ENCODE measurements around the gene ACSM2B.
"Not testable (repeated sequence)": the region's sequence is repeated elsewhere in the genome, so short reads cannot be mapped to it uniquely, and the experiment has no call there.

Gene ACSM2B

GRCh38 chr16:20586716-20587115 lies 10.5 kb upstream of the ACSM2B start:
- not testable (repeated sequence) for H4K20me1 ChIP-seq (ENCODE audit: insufficient read depth, low read length); H3K36me3 ChIP-seq (replicated peaks; ENCODE audit: low read depth, low read length); H3K27me3 ChIP-seq (ENCODE audit: low read depth, low read length); H3K27ac ChIP-seq (ENCODE audit: low read length); H3K9ac ChIP-seq (ENCODE audit: low read length); H3K79me2 ChIP-seq (ENCODE audit: low read length); H3K4me2 ChIP-seq (ENCODE audit: low read length); H2AFZ ChIP-seq (ENCODE audit: low read depth, low read length); H3K4me3 ChIP-seq (ENCODE audit: low read length); H3K9me3 ChIP-seq (ENCODE audit: insufficient read depth, low read length); H3K4me1 ChIP-seq (ENCODE audit: low read length)

- not testable (repeated sequence) for H3K4me3 ChIP-seq (ENCODE audit: low read length); H3K27ac ChIP-seq (ENCODE audit: low read length); H3K27me3 ChIP-seq (ENCODE audit: low read depth, low read length); H3K4me1 ChIP-seq (ENCODE audit: low read length); H4K20me1 ChIP-seq (ENCODE audit: insufficient read depth, low read length); H3K9me3 ChIP-seq (ENCODE audit: insufficient read depth, low read length); H3K4me2 ChIP-seq (ENCODE audit: low read length); H2AFZ ChIP-seq (ENCODE audit: low read depth, low read length); H3K9ac ChIP-seq (ENCODE audit: low read length); H3K79me2 ChIP-seq (ENCODE audit: low read length); H3K36me3 ChIP-seq (replicated peaks; ENCODE audit: low read depth, low read length)
Observed at GRCh38 chr16:20586112-20586511, 9.9 kb upstream of the ACSM2B start.

- not testable (repeated sequence) for H3K4me3 ChIP-seq (ENCODE audit: low read length); H3K9ac ChIP-seq (ENCODE audit: low read length); H3K79me2 ChIP-seq (ENCODE audit: low read length); H3K4me1 ChIP-seq (ENCODE audit: low read length); H3K4me2 ChIP-seq (ENCODE audit: low read length); H2AFZ ChIP-seq (ENCODE audit: low read depth, low read length); H3K9me3 ChIP-seq (ENCODE audit: insufficient read depth, low read length); H4K20me1 ChIP-seq (ENCODE audit: insufficient read depth, low read length); H3K27ac ChIP-seq (ENCODE audit: low read length); H3K27me3 ChIP-seq (ENCODE audit: low read depth, low read length); H3K36me3 ChIP-seq (replicated peaks; ENCODE audit: low read depth, low read length)
Observed at GRCh38 chr16:20580487-20581259, 4.5 kb upstream of the ACSM2B start.

GRCh38 chr16:20578091-20578490 lies 1.9 kb upstream of the ACSM2B start:
- not testable (repeated sequence) for H3K4me3 ChIP-seq (ENCODE audit: low read length); H3K36me3 ChIP-seq (replicated peaks; ENCODE audit: low read depth, low read length); H3K4me1 ChIP-seq (ENCODE audit: low read length); H3K9ac ChIP-seq (ENCODE audit: low read length); H3K9me3 ChIP-seq (ENCODE audit: insufficient read depth, low read length); H2AFZ ChIP-seq (ENCODE audit: low read depth, low read length); H3K27ac ChIP-seq (ENCODE audit: low read length); H4K20me1 ChIP-seq (ENCODE audit: insufficient read depth, low read length); H3K4me2 ChIP-seq (ENCODE audit: low read length); H3K79me2 ChIP-seq (ENCODE audit: low read length); H3K27me3 ChIP-seq (ENCODE audit: low read depth, low read length)

- not testable (repeated sequence) for H3K36me3 ChIP-seq (replicated peaks; ENCODE audit: low read depth, low read length); H3K9ac ChIP-seq (ENCODE audit: low read length); H3K9me3 ChIP-seq (ENCODE audit: insufficient read depth, low read length); H3K79me2 ChIP-seq (ENCODE audit: low read length); H3K27me3 ChIP-seq (ENCODE audit: low read depth, low read length); H2AFZ ChIP-seq (ENCODE audit: low read depth, low read length); H3K4me1 ChIP-seq (ENCODE audit: low read length); H4K20me1 ChIP-seq (ENCODE audit: insufficient read depth, low read length); H3K4me2 ChIP-seq (ENCODE audit: low read length); H3K27ac ChIP-seq (ENCODE audit: low read length); H3K4me3 ChIP-seq (ENCODE audit: low read length)
Observed at GRCh38 chr16:20569117-20569651, 7.0 kb downstream of the ACSM2B start.

GRCh38 chr16:20568404-20568803 lies 7.8 kb downstream of the ACSM2B start:
- H3K4me2 ChIP-seq (ENCODE audit: low read length): no peak overlapping the region
- H3K36me3 ChIP-seq (replicated peaks; ENCODE audit: low read depth, low read length): no peaks in the 10 kb centered on the region
- H3K4me1 ChIP-seq (ENCODE audit: low read length): no peaks in the 10 kb centered on the region
- H2AFZ ChIP-seq (ENCODE audit: low read depth, low read length): no peak overlapping the region
- H3K79me2 ChIP-seq (ENCODE audit: low read length): no peaks in the 10 kb centered on the region
- H3K9ac ChIP-seq (ENCODE audit: low read length): no peak overlapping the region
- H3K4me3 ChIP-seq (ENCODE audit: low read length): no peak overlapping the region
- TF ChIP-seq EZH2phosphoT487 (IDR thresholded peaks at IDR 0.05; ENCODE audit: low read depth): no peak
- no peak for TF ChIP-seq CTCF (IDR thresholded peaks at IDR 0.05; ENCODE audit: low read depth, low read length)
- H3K27me3 ChIP-seq (ENCODE audit: low read depth, low read length): no peaks in the 10 kb centered on the region
- no peaks in the 10 kb centered on the region for H4K20me1 ChIP-seq (ENCODE audit: insufficient read depth, low read length)
- H3K9me3 ChIP-seq (ENCODE audit: insufficient read depth, low read length): no peaks in the 10 kb centered on the region
- no peak overlapping the region for H3K27ac ChIP-seq (ENCODE audit: low read length)
